HepG2 (cell line): Measurements from ENCODE around the gene IL1RL2. TPM values are rescaled to one million over a fixed set of nuclear protein-coding genes. Genes with fewer than 3 reads are reported as not detected.

Experiments
- GRHL1 ChIP-seq: sonication (generic); formaldehyde crosslinking; conservative IDR thresholded peaks from 2 replicates; pipeline ENCODE4 v1.8.0; 2022; ENCODE audit warnings: missing genetic modification reagents
- HDAC2 ChIP-seq: sonication (generic); formaldehyde crosslinking; IDR thresholded peaks from 2 replicates; pipeline ENCODE4 v1.4.0; 2020; ENCODE audit warnings: missing genetic modification reagents
- HNRNPH1 ChIP-seq: fragments of 200-400 bp; formaldehyde crosslinking; optimal IDR thresholded peaks from 2 replicates; pipeline ENCODE3; 2017; ENCODE audit warnings: mild to moderate bottlenecking, low read depth, low read length
- HNRNPUL1 ChIP-seq: fragments of 200-400 bp; formaldehyde crosslinking; IDR thresholded peaks from 2 replicates; pipeline ENCODE4 v1.6.1; 2017; ENCODE audit warnings: low read depth, mild to moderate bottlenecking, low read length, moderate library complexity
- HOXA5 ChIP-seq: sonication (generic); formaldehyde crosslinking; IDR thresholded peaks from 2 replicates; pipeline ENCODE4 v1.4.0; 2020; ENCODE audit warnings: missing genetic modification reagents
- MBD4 ChIP-seq: IDR thresholded peaks from 2 replicates; pipeline ENCODE4 v1.6.1; 2012; ENCODE audit warnings: low read length, inconsistent platforms, borderline replicate concordance
- MTERF4 ChIP-seq: sonication (generic); formaldehyde crosslinking; IDR thresholded peaks from 2 replicates; pipeline ENCODE4 v1.8.0; 2023; ENCODE audit warnings: mild to moderate bottlenecking, missing genetic modification reagents
- NFE2L1 ChIP-seq: sonication (generic); formaldehyde crosslinking; IDR thresholded peaks from 2 replicates; pipeline ENCODE4 v1.4.0; 2020; ENCODE audit warnings: missing genetic modification reagents, mild to moderate bottlenecking, borderline replicate concordance
- SALL2 ChIP-seq: sonication (generic); formaldehyde crosslinking; IDR thresholded peaks from 2 replicates; pipeline ENCODE4 v1.8.1; 2023; ENCODE audit warnings: mild to moderate bottlenecking, missing genetic modification reagents, inconsistent platforms
- SOX13 ChIP-seq, 3 experiments: fragments of 450-650 bp in 1 of 3; sonication (generic) in 1 of 3; formaldehyde crosslinking in 1 of 3; IDR thresholded peaks in 2 of 3; conservative IDR thresholded peaks in 1 of 3; 2 replicates each; pipeline versions ENCODE4 v1.5.0 to v1.6.1; 2016 to 2020; ENCODE audit warnings: antibody characterized with exemption in 1 of 3, mild to moderate bottlenecking in 1 of 3, missing compliant biosample characterization in 1 of 3, missing genetic modification reagents in 1 of 3, moderate library complexity in 1 of 3
- TFE3 ChIP-seq: IDR thresholded peaks from 2 replicates; pipeline ENCODE4 v1.6.1; 2016
- ZBTB8A ChIP-seq: sonication (generic); formaldehyde crosslinking; IDR thresholded peaks from 2 replicates; pipeline ENCODE4 v1.4.0; 2020; ENCODE audit warnings: mild to moderate bottlenecking, low read depth, missing genetic modification reagents, borderline replicate concordance
- ZFP41 ChIP-seq: sonication (generic); formaldehyde crosslinking; IDR thresholded peaks from 2 replicates; pipeline ENCODE4 v1.4.0; 2020; ENCODE audit warnings: mild to moderate bottlenecking, missing genetic modification reagents, borderline replicate concordance
- ZNF335 ChIP-seq: sonication (generic); formaldehyde crosslinking; IDR thresholded peaks from 2 replicates; pipeline ENCODE4 v1.4.0; 2020; ENCODE audit warnings: missing genetic modification reagents
- ZNF510 ChIP-seq: sonication (generic); formaldehyde crosslinking; IDR thresholded peaks from 2 replicates; pipeline ENCODE4 v1.4.0; 2020; ENCODE audit warnings: low read depth, mild to moderate bottlenecking, missing genetic modification reagents
- ZNF883 ChIP-seq: sonication (generic); formaldehyde crosslinking; IDR thresholded peaks from 2 replicates; pipeline ENCODE4 v1.5.1; 2020; ENCODE audit warnings: mild to moderate bottlenecking, missing genetic modification reagents; ENCODE audit errors: not compliant biosample characterization
- ZNF891 ChIP-seq: sonication (generic); formaldehyde crosslinking; IDR thresholded peaks from 2 replicates; pipeline ENCODE4 v1.5.0; 2020; ENCODE audit warnings: mild to moderate bottlenecking, missing genetic modification reagents
- ZSCAN21 ChIP-seq: sonication (generic); formaldehyde crosslinking; IDR thresholded peaks from 2 replicates; pipeline ENCODE4 v1.8.0; 2022; ENCODE audit warnings: mild to moderate bottlenecking, missing genetic modification reagents, moderate library complexity, borderline replicate concordance
- polyA plus RNA-seq, 8 experiments: library from polyadenylated mRNA; depleted of rRNA in 3 of 8; stranded (reverse) in 7 of 8; unstranded in 1 of 8; fragments of >200 nt; fragmentation: Illumina TruSeq in 4 of 8; extraction: Trizol in 4 of 8; gene quantifications; 2 replicates each; pipeline versions ENCODE4 v1.2.1 to v1.2.3, GENCODE V29; 2011 to 2016; ENCODE audit warnings: low read depth in 4 of 8, missing spikeins in 1 of 8, mixed read lengths in 1 of 8; ENCODE audit not compliant: insufficient read depth in 1 of 8
- total RNA-seq, 5 experiments: library from RNA; depleted of rRNA; stranded (reverse); fragments of >200 nt; fragmentation: Illumina TruSeq; extraction: Trizol; gene quantifications; 2 replicates each; pipeline ENCODE4 v1.2.3, GENCODE V29; 2016; ENCODE audit warnings: low read depth in 1 of 5

Gene IL1RL2
- total and polyA plus RNA-seq, 2 of the 13 experiments (the other 11 are each of a cell fraction or from before 2014, with no cell fraction given) = 0.03 TPM; not detected in 1

GRCh38 chr2:102141970-102142828, 44.6 kb upstream of the IL1RL2 start, which contains the start of gene IL1R1 (continued):
- no peak for TF ChIP-seq ZFP41
- TF ChIP-seq ZNF510 (CRISPR knock-in tag) = peak; percentile 71; the same call in 1 of the 2 replicates
- no peak for TF ChIP-seq HNRNPUL1
- TF ChIP-seq ZNF883 = no peak
- no peak for TF ChIP-seq SOX13 (IDR thresholded peaks at IDR 0.05)
- no peak; a peak in 1 of 4 replicates for TF ChIP-seq SOX13 (CRISPR knock-in tag; conservative IDR thresholded peaks at IDR 0.05 in 1 of 2, IDR thresholded peaks at IDR 0.05 in 1 of 2)
- no peak; the same call in 1 of the 2 replicates for TF ChIP-seq HOXA5
- no peak for TF ChIP-seq ZNF335
- peak; percentile 29; the same call in 1 of the 2 replicates for TF ChIP-seq ZSCAN21
- TF ChIP-seq ZNF891 (CRISPR knock-in tag) = no peak
- TF ChIP-seq HNRNPH1 = no peak
- no peak for TF ChIP-seq MTERF4 (CRISPR knock-in tag)
- TF ChIP-seq TFE3 (CRISPR knock-in tag) = no peak
- no peak for TF ChIP-seq GRHL1 (CRISPR knock-in tag)
- peak; percentile 89 for TF ChIP-seq SALL2
- TF ChIP-seq MBD4 = no peak
- TF ChIP-seq ZBTB8A (CRISPR knock-in tag) = no peak
- TF ChIP-seq NFE2L1 (CRISPR knock-in tag) = no peak
- no peak; the same call in 1 of the 2 replicates for TF ChIP-seq HDAC2 (CRISPR knock-in tag)
